Measurements from ENCODE around the gene KLHDC10.

KLHDC10 gene

DNA sequence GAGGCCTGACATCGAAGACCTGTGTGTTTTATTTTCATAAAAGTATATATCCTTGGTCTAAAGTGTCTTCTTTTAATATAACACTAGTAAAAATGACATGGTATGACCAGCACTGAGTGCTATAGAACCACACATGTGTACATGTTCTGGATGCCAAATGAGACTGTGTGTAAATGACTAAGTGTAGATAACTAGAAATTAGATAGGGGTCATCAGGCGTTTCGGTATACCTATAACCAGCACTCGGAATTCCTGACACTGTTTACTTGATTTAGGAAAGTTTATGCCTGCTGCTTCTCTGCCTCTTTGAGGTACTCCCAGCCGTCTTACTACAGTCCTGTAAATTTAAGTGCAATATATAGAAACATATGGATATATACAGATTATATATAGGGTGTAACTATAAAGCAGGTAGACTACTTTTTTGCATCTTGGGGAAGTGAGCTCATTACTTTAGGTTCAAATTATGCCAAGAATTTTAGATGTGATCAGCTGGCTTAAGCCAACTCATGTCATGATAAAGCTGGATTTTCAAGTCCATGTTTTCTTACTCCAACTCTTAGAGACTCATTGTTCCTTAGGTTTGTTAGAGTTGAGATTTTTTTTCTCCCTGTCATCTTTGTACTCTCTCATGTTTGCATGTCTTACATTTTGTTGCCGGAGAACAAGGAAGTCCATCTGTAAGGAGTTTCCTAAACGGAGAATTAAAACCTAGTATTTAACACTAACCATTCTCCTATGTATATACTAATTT, 62.9 kb downstream of the KLHDC10 start:
- H3K4me3 ChIP-seq (ENCODE audit: low read depth, low read length) = no peak overlapping the region
- TF ChIP-seq, protein P1, sequence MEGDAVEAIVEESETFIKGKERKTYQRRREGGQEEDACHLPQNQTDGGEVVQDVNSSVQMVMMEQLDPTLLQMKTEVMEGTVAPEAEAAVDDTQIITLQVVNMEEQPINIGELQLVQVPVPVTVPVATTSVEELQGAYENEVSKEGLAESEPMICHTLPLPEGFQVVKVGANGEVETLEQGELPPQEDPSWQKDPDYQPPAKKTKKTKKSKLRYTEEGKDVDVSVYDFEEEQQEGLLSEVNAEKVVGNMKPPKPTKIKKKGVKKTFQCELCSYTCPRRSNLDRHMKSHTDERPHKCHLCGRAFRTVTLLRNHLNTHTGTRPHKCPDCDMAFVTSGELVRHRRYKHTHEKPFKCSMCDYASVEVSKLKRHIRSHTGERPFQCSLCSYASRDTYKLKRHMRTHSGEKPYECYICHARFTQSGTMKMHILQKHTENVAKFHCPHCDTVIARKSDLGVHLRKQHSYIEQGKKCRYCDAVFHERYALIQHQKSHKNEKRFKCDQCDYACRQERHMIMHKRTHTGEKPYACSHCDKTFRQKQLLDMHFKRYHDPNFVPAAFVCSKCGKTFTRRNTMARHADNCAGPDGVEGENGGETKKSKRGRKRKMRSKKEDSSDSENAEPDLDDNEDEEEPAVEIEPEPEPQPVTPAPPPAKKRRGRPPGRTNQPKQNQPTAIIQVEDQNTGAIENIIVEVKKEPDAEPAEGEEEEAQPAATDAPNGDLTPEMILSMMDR (IDR thresholded peaks at IDR 0.05; ENCODE audit: low read depth, low read length) = no peak

DNA sequence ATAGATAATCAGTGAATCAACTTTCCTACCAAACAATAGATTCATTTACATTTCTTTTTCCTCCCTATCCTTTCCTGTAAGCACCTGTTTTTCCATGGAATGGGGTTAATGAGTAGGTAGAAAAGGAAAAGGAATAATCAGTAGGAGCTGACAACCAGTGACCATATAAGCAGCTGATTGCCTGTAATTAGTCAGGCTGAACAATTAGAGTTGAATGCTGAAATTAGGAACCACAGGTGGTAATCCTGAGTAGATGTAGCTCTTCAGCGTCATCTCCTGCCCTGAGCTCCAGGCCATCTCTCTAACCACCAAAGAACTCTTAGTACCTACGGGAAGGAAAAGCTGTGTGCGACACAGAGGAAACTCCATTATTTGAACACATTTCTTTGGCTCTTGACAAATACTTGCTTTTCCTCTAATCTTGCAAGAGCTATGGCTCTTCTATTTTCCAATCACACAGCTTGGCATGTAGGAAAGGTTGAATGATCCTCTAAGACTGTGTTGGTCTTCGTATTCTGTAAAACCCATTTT, 63.8 kb downstream of the KLHDC10 start:
- TF ChIP-seq, protein P1 (IDR thresholded peaks at IDR 0.05; ENCODE audit: low read depth, low read length) = no peak
- H3K4me3 ChIP-seq (ENCODE audit: low read depth, low read length) = no peak overlapping the region

DNA sequence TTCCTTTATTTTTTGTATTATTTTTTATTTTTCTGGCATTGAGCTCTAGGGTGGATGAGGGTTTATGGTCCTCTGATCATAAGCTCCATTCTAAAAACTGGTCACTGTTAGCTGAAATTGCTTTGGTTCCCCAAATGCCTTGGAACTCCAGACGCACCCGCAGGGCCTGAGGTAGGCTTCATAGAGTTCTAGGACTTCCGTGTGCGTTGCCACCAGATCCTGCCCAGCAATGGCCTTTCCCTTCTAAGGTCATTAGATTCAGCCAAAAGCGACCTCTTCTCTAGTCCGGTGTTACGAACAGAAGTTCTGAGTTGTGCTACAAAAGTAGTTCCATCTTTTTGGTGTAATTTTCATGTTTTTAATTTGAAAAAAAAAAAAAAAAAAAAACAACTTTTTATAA, 64.4 kb downstream of the KLHDC10 start:
- TF ChIP-seq, protein P1 (IDR thresholded peaks at IDR 0.05; ENCODE audit: low read depth, low read length) = no peak
- H3K4me3 ChIP-seq (ENCODE audit: low read depth, low read length) = no peak overlapping the region

DNA sequence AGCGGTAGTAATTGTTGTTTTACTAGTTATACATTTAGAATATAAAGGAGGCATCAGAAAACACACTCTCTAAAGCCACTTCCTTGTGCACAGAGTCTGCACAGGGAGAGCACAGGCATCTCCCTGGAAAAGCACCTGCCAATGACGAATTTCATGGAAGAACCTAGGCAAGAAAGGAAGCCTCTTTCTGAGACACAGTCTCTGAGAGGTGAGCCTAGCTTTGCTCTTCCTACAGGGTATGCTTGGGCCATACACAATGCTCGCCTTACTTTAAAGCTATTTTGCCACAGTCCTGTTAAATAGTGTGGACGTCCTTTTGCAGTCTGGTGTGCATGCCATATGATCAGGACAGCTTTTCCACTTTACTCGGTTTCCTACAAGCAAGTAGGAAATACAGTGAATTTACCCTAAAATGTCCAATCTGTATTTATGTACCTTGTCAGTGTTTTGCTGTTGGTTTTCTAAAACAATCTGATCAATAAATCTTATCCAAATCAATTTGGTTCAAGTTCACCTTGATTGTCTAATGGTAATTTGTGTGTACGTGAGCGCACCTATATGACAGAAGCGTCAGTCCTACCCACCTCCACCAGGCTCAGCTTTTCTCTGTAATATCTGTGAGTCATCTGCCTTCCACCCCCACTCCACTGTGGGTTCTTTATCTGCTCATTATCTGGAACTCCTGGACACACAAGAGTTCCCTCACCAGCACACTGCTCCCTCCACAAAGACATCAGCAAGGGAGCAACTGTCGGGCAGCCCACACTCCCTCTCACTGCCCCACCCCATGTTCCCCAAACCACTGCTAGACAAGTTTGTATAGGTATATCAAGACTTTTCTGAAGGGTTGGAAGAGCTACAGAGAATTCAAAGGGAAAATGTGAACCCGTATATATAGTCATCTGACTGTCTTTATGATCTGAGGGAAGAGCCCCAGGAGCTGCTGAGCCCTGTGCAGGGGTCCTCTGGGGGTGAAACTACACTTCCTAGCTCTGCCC, 65.2 kb downstream of the KLHDC10 start:
- no peak overlapping the region for H3K4me3 ChIP-seq (ENCODE audit: low read depth, low read length)
- TF ChIP-seq, protein P1 (IDR thresholded peaks at IDR 0.05; ENCODE audit: low read depth, low read length) = no peak

DNA sequence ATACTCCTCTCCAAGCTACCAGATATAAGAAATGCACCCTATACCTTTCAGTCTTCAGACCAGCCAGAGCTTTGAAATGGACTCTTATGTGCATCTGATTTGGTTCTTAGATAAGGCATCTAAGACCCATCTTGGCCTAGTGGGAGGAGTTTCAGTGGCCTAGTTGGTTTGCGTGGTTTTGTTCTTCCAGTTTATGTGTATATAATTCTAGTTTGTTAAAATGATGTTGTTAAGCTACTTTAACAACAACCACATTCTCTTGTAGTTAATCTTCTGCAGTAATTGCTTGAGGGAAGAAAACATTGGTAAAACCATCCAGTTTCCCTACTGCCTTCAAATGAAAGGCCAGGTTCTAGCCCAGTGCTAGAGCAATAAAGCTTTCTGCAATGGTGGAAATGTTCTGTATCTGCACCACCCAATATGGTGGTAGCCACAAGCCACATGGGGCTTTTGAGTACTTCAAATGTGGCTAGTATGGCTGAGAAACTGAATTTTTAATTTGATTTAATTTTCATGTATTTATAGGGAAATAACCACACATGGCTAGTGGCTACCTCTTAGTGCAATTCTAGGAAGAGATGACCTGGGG, 66.3 kb downstream of the KLHDC10 start:
- no peak overlapping the region for H3K4me3 ChIP-seq (ENCODE audit: low read depth, low read length)
- TF ChIP-seq, protein P1 (IDR thresholded peaks at IDR 0.05; ENCODE audit: low read depth, low read length) = no peak

DNA sequence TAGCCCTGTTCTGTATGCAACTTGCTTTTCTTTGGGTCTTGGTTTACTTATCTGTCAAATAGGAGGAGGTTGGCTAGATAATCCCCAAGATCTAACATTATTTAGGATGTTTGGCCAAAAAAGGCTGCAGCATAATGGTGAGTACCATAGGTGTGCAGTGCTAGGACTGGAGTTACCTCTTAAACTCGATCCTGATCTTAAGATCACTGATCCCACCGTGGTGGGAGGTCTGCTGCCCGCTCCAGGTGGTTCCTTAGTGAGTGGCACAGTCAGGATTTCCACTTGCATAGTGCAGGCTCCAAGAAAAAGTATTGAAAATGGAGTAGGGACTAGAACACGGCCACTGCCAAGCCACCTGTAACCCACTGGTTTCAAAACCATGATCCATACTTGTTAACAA, 66.9 kb downstream of the KLHDC10 start:
- TF ChIP-seq, protein P1 (IDR thresholded peaks at IDR 0.05; ENCODE audit: low read depth, low read length) = no peak
- no peak overlapping the region for H3K4me3 ChIP-seq (ENCODE audit: low read depth, low read length)
